GM12872 (cell line): Measurements from ENCODE around the gene IL18R1.

Experiments used
- CTCF ChIP-seq: IDR thresholded peaks from 3 replicates; pipeline ENCODE4 v1.5.1; 2011; ENCODE audit warnings: low read depth, mild to moderate bottlenecking, low read length, moderate library complexity; ENCODE audit not compliant: insufficient read depth

The IL18R1 gene

GRCh38 chr2:102365763-102366162 lies 10.2 kb downstream of the IL18R1 start:
- no peak for TF ChIP-seq CTCF

GRCh38 chr2:102366406-102367112 lies 11.0 kb downstream of the IL18R1 start:
- TF ChIP-seq CTCF = no peak

GRCh38 chr2:102367331-102367971 lies 11.9 kb downstream of the IL18R1 start:
- TF ChIP-seq CTCF = no peak

GRCh38 chr2:102368461-102369109 lies 13.0 kb downstream of the IL18R1 start:
- no peak for TF ChIP-seq CTCF

- TF ChIP-seq CTCF = no peak
Measured at GRCh38 chr2:102369866-102370265, 14.3 kb downstream of the IL18R1 start.

- no peak for TF ChIP-seq CTCF
Measured at GRCh38 chr2:102376052-102376591, 20.5 kb downstream of the IL18R1 start.

- TF ChIP-seq CTCF = no peak
Measured at GRCh38 chr2:102383722-102384121, 28.1 kb downstream of the IL18R1 start.
